ENCODE results near the gene SORBS1.

SORBS1 gene

DNA sequence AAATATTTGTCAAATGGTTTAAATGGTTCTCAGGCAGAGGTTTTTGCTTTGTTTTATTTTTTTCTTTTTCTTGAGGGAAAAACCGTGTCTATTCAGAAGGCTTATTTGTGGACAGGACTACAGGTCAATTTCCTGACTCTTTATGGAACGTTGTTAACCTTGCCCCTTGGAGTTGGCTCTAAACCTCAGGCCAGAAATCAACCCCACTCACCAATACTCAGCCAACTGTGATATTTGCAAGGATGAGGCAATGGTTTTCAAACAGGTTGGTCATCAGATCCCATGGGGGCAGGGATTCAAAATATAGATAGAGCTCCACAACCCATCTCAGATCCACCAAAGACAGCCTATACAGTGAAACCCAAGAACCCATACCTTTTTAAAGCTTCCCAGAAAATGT lies 280.5 kb downstream of the SORBS1 start:
- DNase-seq, result no peak

DNA sequence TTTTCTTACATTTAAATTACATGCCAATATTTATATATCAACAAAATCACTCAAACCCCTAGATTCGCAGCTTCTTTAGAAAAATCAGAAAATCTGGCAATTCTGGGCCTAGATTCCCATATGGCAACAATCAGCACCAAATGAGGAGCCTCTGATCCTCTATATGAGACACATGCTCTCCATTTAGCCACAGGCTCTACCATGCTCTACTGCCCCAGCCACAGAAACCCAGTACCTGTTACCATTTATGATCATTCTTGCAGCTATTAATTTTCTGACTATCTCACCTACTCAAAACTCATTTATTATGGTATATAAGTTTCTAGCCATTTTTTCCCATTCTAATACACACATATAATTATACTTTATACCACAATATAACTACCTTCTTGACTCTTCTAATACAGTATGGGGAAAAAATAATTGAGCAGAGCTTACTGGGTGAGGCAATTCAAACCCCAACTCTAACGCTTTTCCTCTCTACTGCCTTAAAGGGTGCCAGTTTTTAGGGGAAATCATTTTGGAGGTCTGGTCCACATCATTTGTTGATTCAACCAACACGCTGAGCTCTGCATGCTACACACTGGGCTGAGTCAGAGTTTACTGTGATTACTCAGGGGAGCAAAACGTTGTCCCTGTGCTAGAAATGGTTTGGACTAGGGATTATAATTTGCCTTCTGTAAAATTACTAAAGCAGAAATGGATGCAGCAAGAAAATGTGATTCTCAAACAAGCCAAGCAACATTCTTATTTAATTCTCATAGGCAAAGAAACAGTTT lies 281.9 kb downstream of the SORBS1 start:
- DNase-seq, result peak; percentile 73

DNA sequence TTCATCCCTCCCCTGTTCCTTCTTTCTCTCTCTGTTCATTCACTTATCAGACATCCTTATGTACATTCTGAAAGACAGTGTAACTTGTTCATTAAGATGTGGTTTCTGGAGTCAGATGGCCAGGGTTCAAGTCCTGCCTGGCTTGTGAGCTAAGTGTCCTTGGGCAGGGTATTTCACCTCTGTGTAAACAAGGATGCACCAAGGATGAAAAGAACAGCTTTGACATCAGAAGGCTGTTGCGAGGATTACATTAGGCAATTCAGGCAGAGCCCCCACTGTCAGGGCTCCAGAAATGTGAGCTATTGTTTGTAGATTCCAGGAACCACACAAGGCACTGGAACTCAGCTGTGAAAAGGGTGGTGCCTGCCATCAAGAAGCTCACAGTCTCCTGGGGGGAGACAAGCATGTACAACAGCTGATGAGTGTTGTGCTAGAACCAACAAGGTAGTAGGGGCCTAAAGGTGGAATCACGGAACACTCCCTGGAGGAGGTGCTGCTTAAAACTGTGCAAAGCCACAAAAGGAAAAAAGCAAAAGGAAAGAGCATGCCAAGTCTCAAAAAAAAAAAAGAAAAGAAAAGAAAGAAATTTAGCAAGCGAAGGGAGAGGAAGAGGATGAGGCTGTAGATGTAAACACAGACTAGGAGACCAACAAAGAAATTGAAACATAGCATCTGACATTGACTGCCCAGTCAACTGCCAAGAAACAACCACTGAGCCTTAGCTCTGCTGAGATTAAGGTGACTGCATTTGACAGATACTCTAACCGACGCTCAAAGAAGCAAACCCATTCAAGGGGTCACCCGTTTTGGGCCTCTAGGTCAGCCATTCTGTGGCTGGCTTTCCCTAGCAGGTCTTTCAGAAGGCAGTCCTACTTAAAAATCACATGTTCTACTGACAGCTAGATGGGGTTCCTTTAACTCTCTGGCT lies 282.8 kb downstream of the SORBS1 start:
- DNase-seq, result peak; percentile 52

DNA sequence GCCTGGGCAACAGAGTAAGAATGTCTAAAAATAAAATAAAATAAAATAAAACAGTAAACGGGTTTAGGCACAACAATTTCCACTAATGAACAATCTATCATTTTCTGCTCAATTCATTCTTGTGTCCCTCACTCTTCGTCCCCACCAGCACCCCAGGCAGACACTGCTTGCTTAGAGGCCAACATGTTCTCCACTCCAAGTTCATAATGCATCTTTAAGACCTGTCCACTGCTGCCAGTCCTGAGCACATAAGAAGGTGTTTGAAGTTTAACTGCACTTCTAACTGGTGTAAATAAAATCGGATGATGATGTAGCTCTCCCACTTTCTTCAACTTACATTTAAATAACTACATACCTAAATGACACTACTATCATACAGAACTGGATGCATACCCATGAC lies 283.6 kb downstream of the SORBS1 start:
- DNase-seq, result no peak

DNA sequence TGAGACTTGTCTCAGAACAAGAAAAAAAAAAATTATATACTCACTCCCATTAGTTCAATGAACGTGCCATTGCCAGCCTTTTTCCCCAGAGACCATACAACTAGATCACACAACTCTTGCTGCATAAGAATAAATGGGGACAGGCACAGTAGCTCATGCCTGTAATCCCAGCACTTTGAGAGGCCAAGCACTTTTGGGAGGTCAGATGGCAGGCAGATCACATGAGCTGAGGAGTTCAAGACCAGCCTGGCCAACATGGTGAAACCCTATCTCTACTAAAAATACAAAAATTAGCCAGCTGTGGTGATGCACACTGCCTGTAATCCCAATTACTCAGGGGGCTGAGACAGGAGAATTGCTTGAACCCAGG lies 284.0 kb downstream of the SORBS1 start:
- DNase-seq, result no peak

DNA sequence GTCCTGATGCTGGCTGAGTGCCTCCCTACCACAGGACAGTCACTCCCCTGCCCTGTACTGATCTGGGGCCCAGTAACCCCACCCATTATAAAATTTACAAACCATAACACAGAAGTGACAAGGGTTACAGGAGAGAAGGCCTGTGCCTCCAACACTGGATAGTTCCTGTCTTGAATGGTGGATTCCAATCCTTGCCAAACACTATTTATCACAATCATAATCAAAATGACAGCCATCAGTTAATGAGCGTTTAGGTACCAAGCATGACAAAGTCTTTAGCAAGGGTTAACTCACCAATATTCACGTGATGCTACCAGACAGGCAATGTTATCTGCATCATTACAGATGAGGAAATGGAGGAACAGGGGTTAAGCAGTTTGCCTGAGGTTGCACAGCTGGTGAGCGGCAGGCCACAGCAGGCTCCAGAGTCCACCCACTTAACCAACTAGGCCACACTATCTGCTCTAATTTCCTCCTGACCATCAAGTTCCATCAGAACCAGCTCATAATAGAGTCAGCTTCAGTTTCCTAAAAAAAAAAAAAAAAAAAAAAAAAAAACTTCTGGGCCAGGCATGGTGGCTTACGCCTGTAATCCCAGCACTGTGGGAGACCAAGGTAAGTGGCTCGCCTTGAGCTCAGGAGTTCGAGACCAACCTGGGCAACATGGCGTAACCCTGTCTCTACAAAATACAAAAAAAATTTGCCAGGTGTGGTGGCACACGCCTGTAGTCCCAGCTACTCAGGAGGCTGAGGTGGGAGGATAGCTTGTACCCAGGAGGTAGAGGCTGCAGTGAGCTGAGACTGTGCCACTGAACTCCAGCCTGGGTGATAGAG lies 284.6 kb downstream of the SORBS1 start:
- DNase-seq, result no peak

DNA sequence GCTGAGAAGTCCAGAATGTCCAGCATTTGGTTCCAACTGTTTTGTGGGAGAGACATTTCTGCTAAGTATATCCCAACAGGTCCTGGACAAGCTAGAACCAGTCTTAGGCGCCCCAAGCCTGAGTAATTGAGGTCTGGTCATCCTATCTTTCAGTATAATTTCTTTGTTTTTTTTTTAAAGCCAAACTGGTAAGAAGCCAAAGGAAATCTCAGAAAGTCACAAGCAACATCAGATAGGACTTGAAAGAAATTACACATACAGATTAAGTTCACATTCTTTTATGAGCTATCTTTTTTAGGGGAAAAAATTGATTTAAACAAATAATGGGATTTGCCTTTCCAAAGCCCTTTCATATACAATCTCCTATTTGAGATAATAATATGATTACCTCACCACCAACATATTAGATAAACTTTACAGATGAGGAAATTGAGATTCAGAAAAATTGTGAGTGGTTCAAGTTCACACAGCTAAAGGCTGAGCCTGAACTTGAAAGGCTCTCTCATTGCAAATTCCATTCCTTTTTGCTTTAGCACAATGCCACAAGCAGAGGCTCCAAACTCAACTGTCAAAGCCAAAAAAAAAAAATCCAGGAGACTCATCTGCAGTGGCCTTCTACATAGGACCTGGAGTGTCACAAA lies 285.3 kb downstream of the SORBS1 start:
- DNase-seq, result peak; percentile 52

DNA sequence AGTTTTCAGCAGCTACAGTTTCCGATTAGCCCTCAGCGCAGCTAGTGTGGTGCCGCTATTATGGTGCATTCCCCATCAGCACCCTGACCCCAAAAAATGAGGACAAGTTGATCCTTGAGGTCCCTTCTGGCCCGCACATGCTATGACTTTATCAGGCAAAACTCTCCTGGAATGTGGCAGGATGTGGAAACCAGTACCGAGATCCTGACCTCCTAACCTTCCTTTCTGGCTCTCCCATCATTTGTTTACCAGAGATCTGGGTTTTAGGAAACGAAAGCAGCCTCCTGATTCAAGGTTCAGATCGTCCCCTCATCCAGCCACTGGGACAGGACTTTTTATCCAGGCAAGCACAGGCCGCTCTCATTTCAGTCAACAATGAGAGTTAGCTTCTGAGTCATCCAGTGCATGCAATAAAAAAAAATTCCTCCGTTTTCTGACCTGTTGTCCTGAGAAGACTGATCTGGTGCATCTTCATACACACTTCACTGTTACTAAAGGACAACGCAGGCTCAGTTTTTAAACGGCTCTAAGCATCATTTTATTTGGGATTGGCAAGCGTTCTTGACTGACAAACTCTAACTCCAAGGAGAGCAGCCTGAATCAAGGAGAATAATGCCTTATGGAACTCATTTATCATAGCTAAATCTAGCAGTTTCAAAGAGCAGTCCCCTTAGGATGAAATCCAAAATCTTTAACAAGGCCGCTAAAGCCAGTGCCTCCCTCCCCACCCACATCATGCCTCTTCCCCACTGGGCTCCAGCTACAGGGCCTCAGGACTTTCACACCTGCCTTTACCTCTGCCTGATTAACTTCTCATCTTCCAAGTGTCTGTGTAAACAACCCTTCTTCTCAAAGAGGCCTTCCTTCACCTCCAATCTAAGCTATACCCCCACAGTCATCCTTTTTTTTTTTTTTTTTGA lies 287.5 kb downstream of the SORBS1 start:
- peak; percentile 79 for DNase-seq

DNA sequence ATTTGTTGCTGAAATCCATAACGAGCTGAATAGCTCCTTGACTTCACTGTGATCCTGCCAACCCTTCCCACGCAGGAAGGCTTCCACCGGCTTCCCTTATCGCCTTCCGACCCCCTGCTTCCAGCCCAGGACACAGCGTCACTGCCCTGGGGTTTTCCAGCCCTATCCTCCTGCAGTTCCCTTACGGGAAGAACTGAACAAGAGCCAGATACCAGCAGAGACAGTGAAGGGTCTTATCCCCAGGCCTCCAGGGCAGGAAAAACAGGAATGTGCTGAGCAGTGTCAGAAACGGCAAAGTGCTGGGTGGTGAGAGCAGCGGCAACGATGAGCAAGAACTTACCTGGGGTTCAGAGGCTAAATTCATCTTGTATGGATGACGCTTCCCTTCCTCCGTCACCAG lies 292.7 kb downstream of the SORBS1 start:
- peak; percentile 42 for DNase-seq

DNA sequence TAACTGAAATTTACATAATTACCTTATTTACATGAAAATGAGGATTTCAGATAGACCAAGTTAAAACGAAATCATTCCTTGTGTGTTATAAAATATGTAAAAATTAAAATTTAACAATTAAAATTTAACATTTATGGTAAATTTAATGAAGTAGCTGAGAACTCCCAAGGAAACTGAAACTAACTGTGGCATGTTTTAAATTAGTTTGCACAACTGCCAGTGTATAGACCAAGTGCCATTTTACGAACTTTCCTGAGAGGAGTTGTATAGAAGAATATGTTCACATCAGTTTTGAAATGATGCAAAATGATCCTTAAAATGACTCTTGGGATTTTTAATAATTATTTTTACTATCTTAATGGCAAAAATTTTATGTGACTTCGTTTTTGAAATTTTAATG lies 293.9 kb downstream of the SORBS1 start:
- DNase-seq, result no peak

DNA sequence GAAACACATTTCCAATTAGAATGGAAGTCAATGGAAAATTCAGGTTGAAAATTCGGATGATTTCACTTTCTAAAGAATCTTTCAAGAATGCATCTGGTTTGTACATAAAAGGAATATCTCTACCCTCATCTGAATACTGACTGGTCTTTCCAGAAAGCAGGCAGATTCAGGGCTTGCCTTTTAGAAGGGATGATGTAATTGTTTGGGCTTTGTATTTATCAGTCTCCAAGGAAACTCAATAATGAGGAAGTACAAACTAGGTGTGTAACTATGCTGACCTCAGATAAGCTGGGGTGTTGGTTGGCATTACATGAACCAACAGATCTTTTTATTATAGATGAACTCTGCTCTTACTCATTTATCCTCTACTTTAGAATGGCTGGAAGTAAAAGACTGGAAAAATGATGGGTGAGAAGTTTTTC lies 294.5 kb downstream of the SORBS1 start:
- DNase-seq, result peak; percentile 89

DNA sequence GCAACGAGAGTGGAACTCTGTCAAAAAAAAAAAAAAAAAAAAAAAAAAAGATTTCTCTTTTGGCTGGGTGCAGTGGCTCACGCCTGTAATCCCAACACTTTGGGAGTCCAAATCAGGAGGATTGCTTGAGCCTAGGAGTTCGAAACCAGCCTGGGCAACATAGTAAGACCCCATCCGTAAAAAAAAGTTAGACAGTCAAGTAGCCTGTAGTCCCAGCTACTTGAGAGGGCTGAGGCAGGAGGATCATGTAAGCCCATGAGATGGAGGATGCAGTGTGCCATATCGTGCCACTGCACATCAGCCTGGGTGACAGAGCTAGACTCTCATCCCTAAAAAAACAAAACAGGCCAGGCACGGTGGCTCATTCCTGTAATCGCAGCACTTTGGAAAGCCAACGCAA lies 295.6 kb downstream of the SORBS1 start:
- DNase-seq, result no peak

DNA sequence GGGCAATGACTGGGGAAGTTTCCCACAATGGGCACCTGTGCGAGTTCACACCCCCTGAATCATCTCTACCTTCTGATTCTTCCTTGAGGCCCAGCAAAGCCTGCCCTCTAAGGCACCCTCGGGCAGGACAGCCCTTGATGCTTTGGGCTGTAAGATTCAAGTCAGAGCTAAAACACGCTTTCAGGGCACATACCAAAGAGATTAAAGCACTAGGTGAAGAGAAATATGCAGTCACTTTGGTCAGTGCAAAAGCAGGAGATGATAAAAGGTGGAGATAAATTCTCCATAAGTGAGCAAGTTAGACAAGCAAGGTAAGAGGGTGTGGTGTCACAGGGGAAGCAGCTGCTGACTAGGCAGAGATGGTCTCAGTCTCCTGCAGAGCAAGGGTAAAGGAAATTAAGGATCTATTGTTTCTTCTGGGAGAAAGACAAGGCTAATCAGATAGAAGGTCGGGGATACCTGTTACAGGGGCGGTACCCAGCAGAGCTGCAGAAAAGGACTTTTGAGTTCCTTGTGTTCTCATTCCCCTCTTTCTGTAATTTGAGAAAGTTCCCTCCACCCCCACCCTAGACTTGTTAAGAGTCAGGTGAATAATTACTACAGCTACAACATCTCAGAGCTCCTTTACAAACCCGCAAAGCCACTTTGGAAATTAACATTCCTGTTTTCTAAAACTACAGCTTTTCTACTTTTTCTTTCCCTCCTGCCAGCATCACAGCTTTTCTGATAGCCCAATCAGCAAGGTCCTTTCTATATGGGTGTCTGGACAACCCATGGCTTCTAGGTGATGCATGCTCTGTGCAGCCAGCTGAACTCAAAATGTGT lies 296.7 kb downstream of the SORBS1 start:
- DNase-seq, result no peak

DNA sequence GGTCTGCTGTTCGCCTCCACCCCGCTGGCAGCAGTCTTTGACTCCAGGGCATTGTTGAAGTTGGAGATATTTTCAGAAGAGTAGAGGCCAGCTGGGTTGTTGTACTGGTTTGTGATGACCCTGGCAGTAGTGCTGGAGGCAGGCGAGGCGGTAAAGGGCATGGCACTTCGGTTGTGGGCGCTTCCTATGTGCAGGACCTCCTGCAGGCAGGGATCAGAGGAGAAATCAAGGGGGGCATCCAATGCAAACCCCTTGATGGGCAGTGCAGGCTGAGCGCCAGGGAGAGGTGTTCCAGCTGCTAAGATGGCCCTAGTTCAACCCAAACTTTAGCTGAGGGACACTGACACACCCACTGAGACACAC lies 297.3 kb downstream of the SORBS1 start:
- no peak for DNase-seq

DNA sequence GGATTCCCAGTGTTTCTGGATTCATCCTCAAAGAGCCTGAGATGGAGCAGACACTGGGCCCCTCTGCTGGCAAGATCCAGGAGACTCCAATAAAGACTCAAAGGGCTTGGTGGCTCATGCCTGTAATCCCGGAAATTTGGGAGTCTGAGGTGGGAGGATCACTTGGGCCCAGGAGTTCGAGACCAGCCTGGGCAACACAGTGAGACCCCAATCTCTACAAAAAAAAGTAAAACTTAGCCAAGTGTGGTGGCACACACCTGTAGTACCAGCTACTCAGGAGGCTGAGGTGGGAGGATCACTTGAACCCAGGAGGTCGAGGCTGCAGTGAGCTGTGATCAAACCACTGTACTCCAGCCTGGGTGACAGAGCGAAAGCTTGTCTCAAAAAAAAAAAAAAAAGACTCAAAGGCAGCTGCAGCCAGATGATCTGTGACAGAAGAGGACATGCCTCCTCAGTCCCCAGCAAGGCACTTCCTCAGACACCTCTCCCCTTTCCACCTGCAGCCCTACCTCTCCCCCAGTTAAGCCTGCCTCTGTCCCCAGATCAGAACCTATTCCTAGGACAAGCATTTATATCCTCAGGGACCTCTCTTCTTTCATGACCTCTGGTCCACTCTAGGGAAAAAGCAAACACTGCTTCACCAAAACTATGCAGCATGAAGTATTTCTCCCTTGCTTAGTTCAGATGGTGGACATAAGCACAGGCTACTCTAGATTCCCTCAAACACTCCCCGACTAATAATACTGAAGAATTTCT lies 298.2 kb downstream of the SORBS1 start:
- no peak for DNase-seq

DNA sequence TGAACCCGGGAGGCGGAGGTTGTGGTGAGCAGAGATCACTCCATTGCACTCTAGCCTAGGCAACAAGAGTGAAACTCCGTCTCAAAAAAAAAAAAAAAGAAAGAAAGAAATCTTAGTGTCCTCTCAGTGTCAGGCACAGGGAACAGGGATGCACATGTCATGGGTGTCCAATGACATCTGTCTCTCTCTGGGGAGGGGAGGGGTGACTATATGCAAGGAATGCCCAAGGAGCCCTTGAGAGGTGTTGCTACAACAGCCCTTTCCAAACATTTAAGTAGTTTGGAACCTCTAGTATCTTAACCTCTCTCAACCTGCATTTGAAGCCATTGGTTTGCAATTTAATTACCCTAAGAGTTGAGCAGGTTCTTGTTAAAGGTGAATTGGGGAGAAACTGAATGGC lies 299.2 kb downstream of the SORBS1 start:
- DNase-seq, result no peak

Measured in fibroblast of skin of right biceps (primary cell).